NT2/D1 (cell line): Measurements from ENCODE around the gene PTPRJ.

Source experiments
- DNase-seq: peaks from one replicate; pipeline ENCODE4 v3.0.0-alpha.2; 2011; ENCODE audit warnings: low read depth, low spot score
- H3K27me3 ChIP-seq: 2 replicates; pipeline ENCODE4 v1.6.0; 2011; ENCODE audit warnings: mild to moderate bottlenecking; ENCODE audit not compliant: insufficient read length, insufficient read depth
- H3K36me3 ChIP-seq: 2 replicates; pipeline ENCODE4 v1.6.1; 2011; ENCODE audit warnings: mild to moderate bottlenecking, low read length, mixed read lengths; ENCODE audit not compliant: insufficient read depth, insufficient read length
- H3K4me1 ChIP-seq: 2 replicates; pipeline ENCODE4 v1.5.1; 2011; ENCODE audit not compliant: insufficient read depth, insufficient read length
- H3K4me3 ChIP-seq: 2 replicates; pipeline ENCODE4 v1.5.1; 2011; ENCODE audit warnings: low read depth; ENCODE audit not compliant: insufficient read length
- H3K9ac ChIP-seq: 2 replicates; pipeline ENCODE4 v1.6.0; 2011; ENCODE audit warnings: low read depth; ENCODE audit not compliant: insufficient read length
- H3K9me3 ChIP-seq: 2 replicates; pipeline ENCODE4 v1.5.1; 2011; ENCODE audit warnings: mild to moderate bottlenecking, low read length; ENCODE audit not compliant: insufficient read depth
- SUZ12 ChIP-seq: IDR thresholded peaks from 2 replicates; pipeline ENCODE4 v1.6.1; 2011; ENCODE audit not compliant: insufficient read length, insufficient read depth; ENCODE audit errors: extremely low read depth
- YY1 ChIP-seq: IDR thresholded peaks from 2 replicates; pipeline ENCODE4 v1.6.1; 2011; ENCODE audit not compliant: insufficient read length, insufficient read depth
- ZNF274 ChIP-seq: IDR thresholded peaks from 2 replicates; pipeline ENCODE4 v1.6.1; 2011; ENCODE audit warnings: mild to moderate bottlenecking, low read depth, low read length

PTPRJ gene

GRCh38 chr11:48041877-48042695, 61.7 kb downstream of the PTPRJ start:
- no peaks in the 10 kb centered on the region for H3K4me1 ChIP-seq

GRCh38 chr11:48043111-48043990, 63.0 kb downstream of the PTPRJ start:
- no peaks in the 10 kb centered on the region for H3K9me3 ChIP-seq
- H3K36me3 ChIP-seq = peaks cover 3% of the 10 kb centered on the region
- no peak overlapping the region for H3K9ac ChIP-seq
- H3K4me1 ChIP-seq = no peaks in the 10 kb centered on the region
- no peak for DNase-seq
- H3K27me3 ChIP-seq = no peaks in the 10 kb centered on the region
- no peak overlapping the region for H3K4me3 ChIP-seq
- TF ChIP-seq SUZ12 = no peak
- no peak for TF ChIP-seq ZNF274
- TF ChIP-seq YY1 = no peak

More at GRCh38 chr11:48041877-48042695, 61.7 kb downstream of the PTPRJ start:
- no peak for DNase-seq
- Histone ChIP-seq H3K4me3 (no peak overlapping the region), H3K36me3 (peaks cover 3% of the 10 kb centered on the region), H3K9me3 (no peaks in the 10 kb centered on the region), H3K9ac (no peak overlapping the region), H3K27me3 (no peaks in the 10 kb centered on the region)
- no peak for TF ChIP-seq SUZ12
- TF ChIP-seq YY1 = no peak
- TF ChIP-seq ZNF274 = no peak

GRCh38 chr11:48043991-48044512, 63.7 kb downstream of the PTPRJ start:
- H3K9ac ChIP-seq = no peak overlapping the region
- H3K36me3 ChIP-seq = peaks cover 3% of the 10 kb centered on the region
- TF ChIP-seq ZNF274 (no peak), YY1 (no peak), SUZ12 (no peak)
- no peak for DNase-seq
- no peaks in the 10 kb centered on the region for H3K9me3 ChIP-seq
- H3K27me3 ChIP-seq = no peaks in the 10 kb centered on the region
- no peak overlapping the region for H3K4me3 ChIP-seq
- no peaks in the 10 kb centered on the region for H3K4me1 ChIP-seq

GRCh38 chr11:48044577-48044976, 64.2 kb downstream of the PTPRJ start:
- Histone ChIP-seq H3K9me3 (no peaks in the 10 kb centered on the region), H3K4me1 (no peaks in the 10 kb centered on the region), H3K9ac (no peak overlapping the region), H3K27me3 (no peaks in the 10 kb centered on the region), H3K36me3 (peaks cover 3% of the 10 kb centered on the region), H3K4me3 (no peak overlapping the region)
- DNase-seq = no peak
- TF ChIP-seq ZNF274 (no peak), SUZ12 (no peak), YY1 (no peak)

- H3K9ac ChIP-seq = no peak overlapping the region
- no peaks in the 10 kb centered on the region for H3K9me3 ChIP-seq
- no peaks in the 10 kb centered on the region for H3K4me1 ChIP-seq
- H3K4me3 ChIP-seq = no peak overlapping the region
- DNase-seq = no peak
- TF ChIP-seq SUZ12 = no peak
- TF ChIP-seq YY1 = no peak
- no peak for TF ChIP-seq ZNF274
- H3K36me3 ChIP-seq = peaks cover 3% of the 10 kb centered on the region
- no peaks in the 10 kb centered on the region for H3K27me3 ChIP-seq
These were observed 65.2 kb downstream of the PTPRJ start for GRCh38 chr11:48045536-48045935.

GRCh38 chr11:48047616-48048015, 67.3 kb downstream of the PTPRJ start:
- Histone ChIP-seq H3K9ac (no peak overlapping the region), H3K9me3 (no peaks in the 10 kb centered on the region), H3K27me3 (no peaks in the 10 kb centered on the region), H3K4me1 (peaks cover 2% of the 10 kb centered on the region), H3K4me3 (no peak overlapping the region), H3K36me3 (no peaks in the 10 kb centered on the region)
- no peak for DNase-seq
- TF ChIP-seq YY1 = no peak
- no peak for TF ChIP-seq SUZ12
- TF ChIP-seq ZNF274 = no peak
